ENCODE measurements around the gene NGEF. TPM values are rescaled to one million over a fixed set of nuclear protein-coding genes. Genes with fewer than 3 reads are reported as not detected.

The NGEF gene
- total and polyA plus RNA-seq, 4 donors: 10.6 to 22.6 (median 10.8) TPM

DNA sequence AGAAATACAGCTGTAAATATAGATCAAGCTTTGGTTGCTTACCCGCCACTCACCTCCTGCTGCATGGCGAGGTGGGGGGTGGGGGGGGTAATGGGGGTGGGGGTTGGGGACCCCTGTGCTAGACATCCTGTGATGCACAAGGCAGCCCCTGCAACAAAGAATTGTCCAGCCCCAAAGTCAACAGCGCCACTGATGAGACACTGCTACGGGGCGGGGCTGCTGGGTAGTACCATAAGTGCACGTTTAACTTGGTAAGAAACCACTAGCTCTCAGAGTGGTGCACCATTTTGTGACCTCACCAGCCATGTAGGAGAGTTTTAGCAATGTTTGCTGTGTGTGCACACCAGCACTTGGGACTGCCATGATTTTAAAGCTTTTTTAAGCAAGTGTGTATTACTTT lies 102.7 kb downstream of the NGEF start:
- peaks cover 0 to 7% (median 2%) of the 10 kb centered on the region in 4 donors for H3K9me3 ChIP-seq (ENCODE audit: control insufficient read depth in 4 of 4, low read length in 3 of 4)
- TF ChIP-seq JUND (IDR thresholded peaks at IDR 0.05) (no peak), FOXA2 (IDR thresholded peaks at IDR 0.05) (no peak), FOXA1 (IDR thresholded peaks at IDR 0.05) (no peak), HNF4G (IDR thresholded peaks at IDR 0.05) (no peak), YY1 (IDR thresholded peaks at IDR 0.05) (no peak), RAD21 (IDR thresholded peaks at IDR 0.05) (no peak), HNF4A (conservative IDR thresholded peaks at IDR 0.05) (no peak), NR2F2 (IDR thresholded peaks at IDR 0.05) (no peak), TAF1 (conservative IDR thresholded peaks at IDR 0.05) (no peak), RXRA (IDR thresholded peaks at IDR 0.05) (no peak), EGR1 (IDR thresholded peaks at IDR 0.05; ENCODE audit: low read depth in 2 of 2) (no peak), SP1 (IDR thresholded peaks at IDR 0.05) (no peak), GABPA (IDR thresholded peaks at IDR 0.05 in 1 of 2, conservative IDR thresholded peaks at IDR 0.05 in 1 of 2) (no peak)
- TF ChIP-seq, protein P1, sequence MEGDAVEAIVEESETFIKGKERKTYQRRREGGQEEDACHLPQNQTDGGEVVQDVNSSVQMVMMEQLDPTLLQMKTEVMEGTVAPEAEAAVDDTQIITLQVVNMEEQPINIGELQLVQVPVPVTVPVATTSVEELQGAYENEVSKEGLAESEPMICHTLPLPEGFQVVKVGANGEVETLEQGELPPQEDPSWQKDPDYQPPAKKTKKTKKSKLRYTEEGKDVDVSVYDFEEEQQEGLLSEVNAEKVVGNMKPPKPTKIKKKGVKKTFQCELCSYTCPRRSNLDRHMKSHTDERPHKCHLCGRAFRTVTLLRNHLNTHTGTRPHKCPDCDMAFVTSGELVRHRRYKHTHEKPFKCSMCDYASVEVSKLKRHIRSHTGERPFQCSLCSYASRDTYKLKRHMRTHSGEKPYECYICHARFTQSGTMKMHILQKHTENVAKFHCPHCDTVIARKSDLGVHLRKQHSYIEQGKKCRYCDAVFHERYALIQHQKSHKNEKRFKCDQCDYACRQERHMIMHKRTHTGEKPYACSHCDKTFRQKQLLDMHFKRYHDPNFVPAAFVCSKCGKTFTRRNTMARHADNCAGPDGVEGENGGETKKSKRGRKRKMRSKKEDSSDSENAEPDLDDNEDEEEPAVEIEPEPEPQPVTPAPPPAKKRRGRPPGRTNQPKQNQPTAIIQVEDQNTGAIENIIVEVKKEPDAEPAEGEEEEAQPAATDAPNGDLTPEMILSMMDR (IDR thresholded peaks at IDR 0.05; ENCODE audit: low read depth, low read length, missing input control): no peak
- TF ChIP-seq, protein P2, sequence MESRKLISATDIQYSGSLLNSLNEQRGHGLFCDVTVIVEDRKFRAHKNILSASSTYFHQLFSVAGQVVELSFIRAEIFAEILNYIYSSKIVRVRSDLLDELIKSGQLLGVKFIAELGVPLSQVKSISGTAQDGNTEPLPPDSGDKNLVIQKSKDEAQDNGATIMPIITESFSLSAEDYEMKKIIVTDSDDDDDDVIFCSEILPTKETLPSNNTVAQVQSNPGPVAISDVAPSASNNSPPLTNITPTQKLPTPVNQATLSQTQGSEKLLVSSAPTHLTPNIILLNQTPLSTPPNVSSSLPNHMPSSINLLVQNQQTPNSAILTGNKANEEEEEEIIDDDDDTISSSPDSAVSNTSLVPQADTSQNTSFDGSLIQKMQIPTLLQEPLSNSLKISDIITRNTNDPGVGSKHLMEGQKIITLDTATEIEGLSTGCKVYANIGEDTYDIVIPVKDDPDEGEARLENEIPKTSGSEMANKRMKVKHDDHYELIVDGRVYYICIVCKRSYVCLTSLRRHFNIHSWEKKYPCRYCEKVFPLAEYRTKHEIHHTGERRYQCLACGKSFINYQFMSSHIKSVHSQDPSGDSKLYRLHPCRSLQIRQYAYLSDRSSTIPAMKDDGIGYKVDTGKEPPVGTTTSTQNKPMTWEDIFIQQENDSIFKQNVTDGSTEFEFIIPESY (IDR thresholded peaks at IDR 0.05): no peak
- TF ChIP-seq, protein P3, sequence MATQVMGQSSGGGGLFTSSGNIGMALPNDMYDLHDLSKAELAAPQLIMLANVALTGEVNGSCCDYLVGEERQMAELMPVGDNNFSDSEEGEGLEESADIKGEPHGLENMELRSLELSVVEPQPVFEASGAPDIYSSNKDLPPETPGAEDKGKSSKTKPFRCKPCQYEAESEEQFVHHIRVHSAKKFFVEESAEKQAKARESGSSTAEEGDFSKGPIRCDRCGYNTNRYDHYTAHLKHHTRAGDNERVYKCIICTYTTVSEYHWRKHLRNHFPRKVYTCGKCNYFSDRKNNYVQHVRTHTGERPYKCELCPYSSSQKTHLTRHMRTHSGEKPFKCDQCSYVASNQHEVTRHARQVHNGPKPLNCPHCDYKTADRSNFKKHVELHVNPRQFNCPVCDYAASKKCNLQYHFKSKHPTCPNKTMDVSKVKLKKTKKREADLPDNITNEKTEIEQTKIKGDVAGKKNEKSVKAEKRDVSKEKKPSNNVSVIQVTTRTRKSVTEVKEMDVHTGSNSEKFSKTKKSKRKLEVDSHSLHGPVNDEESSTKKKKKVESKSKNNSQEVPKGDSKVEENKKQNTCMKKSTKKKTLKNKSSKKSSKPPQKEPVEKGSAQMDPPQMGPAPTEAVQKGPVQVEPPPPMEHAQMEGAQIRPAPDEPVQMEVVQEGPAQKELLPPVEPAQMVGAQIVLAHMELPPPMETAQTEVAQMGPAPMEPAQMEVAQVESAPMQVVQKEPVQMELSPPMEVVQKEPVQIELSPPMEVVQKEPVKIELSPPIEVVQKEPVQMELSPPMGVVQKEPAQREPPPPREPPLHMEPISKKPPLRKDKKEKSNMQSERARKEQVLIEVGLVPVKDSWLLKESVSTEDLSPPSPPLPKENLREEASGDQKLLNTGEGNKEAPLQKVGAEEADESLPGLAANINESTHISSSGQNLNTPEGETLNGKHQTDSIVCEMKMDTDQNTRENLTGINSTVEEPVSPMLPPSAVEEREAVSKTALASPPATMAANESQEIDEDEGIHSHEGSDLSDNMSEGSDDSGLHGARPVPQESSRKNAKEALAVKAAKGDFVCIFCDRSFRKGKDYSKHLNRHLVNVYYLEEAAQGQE (IDR thresholded peaks at IDR 0.05): no peak
- TF ChIP-seq, protein P4, sequence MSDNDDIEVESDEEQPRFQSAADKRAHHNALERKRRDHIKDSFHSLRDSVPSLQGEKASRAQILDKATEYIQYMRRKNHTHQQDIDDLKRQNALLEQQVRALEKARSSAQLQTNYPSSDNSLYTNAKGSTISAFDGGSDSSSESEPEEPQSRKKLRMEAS (IDR thresholded peaks at IDR 0.05): no peak
- TF ChIP-seq, protein P5, sequence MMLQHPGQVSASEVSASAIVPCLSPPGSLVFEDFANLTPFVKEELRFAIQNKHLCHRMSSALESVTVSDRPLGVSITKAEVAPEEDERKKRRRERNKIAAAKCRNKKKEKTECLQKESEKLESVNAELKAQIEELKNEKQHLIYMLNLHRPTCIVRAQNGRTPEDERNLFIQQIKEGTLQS (IDR thresholded peaks at IDR 0.05): no peak
- 98% methylated on average over 6 of the region's 6 CpGs for WGBS
- no peaks in the 10 kb centered on the region for H3K4me1 ChIP-seq (ENCODE audit: control insufficient read depth in 4 of 4, insufficient read depth in 4 of 4, low read length in 3 of 4)
- no peak overlapping the region for H3K4me3 ChIP-seq (ENCODE audit: low read depth in 1 of 3, low read length in 3 of 3)
- no peaks in the 10 kb centered on the region for H3K27me3 ChIP-seq (ENCODE audit: control insufficient read depth in 4 of 4, insufficient read depth in 4 of 4, low read length in 3 of 4)
- H3K36me3 ChIP-seq (ENCODE audit: control insufficient read depth in 4 of 4, insufficient read depth in 3 of 4, low read depth in 1 of 4, low read length in 3 of 4): peaks cover 0 to 6% (median 3%) of the 10 kb centered on the region in 4 donors
- no peak overlapping the region for H3K27ac ChIP-seq (ENCODE audit: low read depth in 1 of 2, low read length in 2 of 2)
- no peak overlapping the region for H3K9ac ChIP-seq (ENCODE audit: low read depth in 1 of 2, low read length in 2 of 2)
- no peak for DNase-seq (ENCODE audit: low spot score)
